ENCODE results near the gene ERICH6.

ERICH6 gene

GRCh38 chr3:150703756-150704344 lies at the start of gene ERICH6:
Gene ERICH6 (minus strand): TSS chr3:150703920. CDS start chr3:150703898, 22 bp downstream.
- DNase-seq (ENCODE audit: insufficient read length, low spot score) (peak; percentile 90), FAIRE-seq (peak; percentile 13)

- no peak for FAIRE-seq
Measured at GRCh38 chr3:150751781-150752263, 48.1 kb upstream of the ERICH6 start.

GRCh38 chr3:150749255-150749654 lies 45.5 kb upstream of the ERICH6 start:
- no peak for FAIRE-seq
- DNase-seq (ENCODE audit: insufficient read length, low spot score) = no peak

More at GRCh38 chr3:150751781-150752263, 48.1 kb upstream of the ERICH6 start:
- DNase-seq (ENCODE audit: insufficient read length, low spot score) = no peak

DNA sequence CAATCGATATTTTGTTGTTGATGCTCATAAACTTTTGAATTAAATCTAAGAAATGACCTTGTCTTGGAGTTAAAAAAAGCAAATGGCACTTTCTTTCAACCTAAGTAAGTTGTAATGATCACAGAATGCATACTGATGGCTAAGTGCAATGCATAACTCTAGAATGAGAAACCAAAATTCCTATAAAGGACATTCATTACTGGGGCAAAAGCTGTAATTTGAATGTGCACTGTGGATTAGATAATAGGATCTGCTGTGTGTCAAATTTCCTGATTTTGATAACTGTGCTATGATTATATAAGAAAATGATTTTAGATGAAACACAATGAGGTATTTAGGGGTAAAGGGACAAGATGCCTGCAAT lies 44.9 kb upstream of the ERICH6 start:
- no peak for DNase-seq (ENCODE audit: insufficient read length, low spot score)
- FAIRE-seq = no peak

- DNase-seq (ENCODE audit: insufficient read length, low spot score) = no peak
- no peak for FAIRE-seq
Measured at GRCh38 chr3:150747886-150748683, 44.4 kb upstream of the ERICH6 start.

DNA sequence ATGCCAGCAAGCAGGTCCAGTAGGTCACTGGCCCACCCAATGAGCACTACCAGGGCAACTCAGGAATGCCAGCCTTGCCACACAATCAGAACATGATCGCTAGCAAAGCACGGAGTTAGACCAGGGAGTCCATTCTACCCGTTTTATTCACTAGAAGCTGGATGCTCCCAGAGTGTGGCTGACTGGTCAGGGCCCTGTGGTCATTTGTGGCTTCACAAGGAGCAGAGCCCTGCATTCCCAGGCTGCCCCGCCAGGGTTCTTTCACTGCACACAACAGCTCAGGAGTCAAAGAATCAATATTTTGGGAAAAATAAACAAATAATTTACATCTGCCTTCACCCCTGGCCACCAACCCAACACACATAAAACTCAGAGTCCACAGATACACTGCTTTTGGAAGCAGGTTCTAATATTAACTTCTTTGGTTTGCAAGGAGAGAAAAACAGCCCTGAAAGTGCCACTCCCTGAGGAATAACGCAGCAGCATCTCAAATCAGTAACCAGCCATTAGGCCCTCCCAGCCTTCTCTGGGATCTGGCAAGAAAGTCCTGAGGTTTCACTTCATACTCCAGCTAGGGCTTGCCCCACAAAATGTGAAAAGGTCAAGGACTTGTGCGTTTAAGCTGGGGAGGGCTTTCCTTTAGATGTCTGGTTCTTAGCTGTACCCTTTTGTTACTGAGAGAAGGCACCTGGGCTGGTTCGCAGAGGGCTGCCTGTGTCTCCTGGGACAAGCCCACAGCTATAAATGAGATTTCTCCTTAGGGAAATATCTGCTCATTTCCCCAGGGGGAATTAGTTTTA lies 43.3 kb upstream of the ERICH6 start:
- DNase-seq (ENCODE audit: insufficient read length, low spot score) = no peak
- no peak for FAIRE-seq

DNA sequence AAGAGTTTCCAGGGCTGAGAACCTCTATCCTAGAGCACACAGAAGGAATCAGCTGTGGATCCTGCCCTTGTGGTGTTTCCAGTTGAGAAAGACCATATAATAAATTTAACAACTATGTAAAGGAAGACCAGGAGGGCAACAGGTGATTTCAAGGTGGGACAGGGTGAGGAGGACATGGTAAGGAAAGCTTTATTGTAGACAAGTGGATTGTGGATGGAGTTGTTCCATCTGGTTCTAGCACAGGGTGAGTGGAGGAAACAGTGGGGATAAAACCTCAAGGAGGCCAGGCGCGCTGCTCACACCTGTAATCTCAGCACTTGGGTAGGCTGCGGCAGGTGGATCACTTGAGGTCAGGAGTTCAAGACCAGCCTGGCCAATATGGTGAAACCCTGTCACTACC lies 42.1 kb upstream of the ERICH6 start:
- FAIRE-seq (no peak), DNase-seq (ENCODE audit: insufficient read length, low spot score) (no peak)

- DNase-seq (ENCODE audit: insufficient read length, low spot score) (no peak), FAIRE-seq (no peak)
Measured at GRCh38 chr3:150744919-150745211, 41.1 kb upstream of the ERICH6 start.

DNA sequence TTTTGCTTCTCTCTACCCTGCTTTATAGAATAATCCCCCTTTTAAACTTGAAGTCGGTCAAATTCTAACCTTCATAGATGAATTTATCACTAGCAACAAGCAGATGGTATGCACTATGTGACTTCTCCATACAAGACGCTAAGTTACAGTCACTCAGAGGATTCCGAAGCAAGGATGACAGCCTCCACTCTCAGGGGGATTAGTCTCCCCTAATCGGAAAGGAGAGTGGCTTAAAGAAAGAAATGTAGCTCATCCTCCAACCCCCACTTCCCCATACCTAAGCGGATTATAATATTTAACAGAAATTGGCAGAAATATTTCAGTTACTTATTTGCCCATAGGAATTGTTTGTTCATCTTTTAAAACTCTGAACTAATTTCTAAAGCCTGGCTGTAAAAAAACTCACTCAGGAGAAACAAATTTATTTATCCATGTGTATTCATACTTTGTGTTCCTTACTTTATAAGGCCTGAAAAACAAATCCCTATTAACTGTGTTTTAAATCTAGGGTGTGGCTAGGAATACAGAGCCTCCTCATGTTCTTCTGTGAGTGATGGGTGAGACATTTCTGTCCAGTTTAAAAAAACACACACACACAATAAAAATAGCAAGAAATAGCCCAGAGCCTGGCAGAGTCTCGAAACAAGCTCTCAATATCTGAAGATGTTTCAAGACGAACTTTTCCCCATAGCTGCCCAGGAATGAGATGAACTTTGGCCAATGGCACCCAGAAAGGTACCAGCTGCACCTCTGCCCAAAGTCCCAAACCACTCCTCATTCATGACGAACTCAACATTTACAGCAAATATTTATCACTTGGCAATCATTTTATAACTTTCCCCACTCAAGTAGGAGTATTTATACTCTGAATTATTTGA lies 40.6 kb upstream of the ERICH6 start:
- FAIRE-seq (no peak), DNase-seq (ENCODE audit: insufficient read length, low spot score) (no peak)

DNA sequence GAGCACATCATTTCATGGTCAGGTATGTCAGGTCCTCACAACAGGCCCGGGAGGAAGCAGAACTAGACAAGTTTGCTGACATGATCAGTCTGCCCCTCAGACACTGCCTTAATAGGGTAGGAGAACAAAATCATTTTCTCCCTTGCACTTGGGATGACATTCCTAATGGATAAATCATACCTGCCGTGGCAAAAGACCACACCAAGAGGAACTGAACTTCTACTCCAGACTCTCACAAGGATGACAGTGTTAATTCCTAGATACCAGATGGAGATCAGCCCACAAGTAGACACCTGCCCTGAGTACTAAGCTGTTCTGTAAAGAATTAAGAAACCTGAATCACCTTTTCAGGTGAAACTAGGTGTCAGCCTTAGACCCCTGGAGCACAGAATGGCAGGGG lies 39.8 kb upstream of the ERICH6 start:
- peak; percentile 4 for FAIRE-seq
- no peak for DNase-seq (ENCODE audit: insufficient read length, low spot score)

DNA sequence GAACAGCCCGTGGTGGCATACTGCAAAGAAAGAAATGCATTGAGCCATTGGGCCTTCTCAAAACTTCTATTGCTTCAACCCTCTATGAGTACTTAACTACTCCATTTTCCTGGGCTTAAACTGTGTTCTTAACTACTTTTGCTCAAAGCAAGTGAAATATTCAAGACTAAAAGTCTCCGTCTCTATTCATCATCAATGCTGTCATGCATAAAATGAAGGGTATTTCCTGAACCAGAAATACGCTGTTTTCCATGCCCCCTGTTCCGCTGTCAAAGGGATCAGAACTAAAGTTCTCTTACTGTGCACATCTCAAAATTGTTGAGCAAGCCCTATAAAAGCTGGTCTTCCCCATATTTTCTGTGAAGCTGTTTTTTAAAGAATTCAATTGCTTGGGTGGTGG lies 39.0 kb upstream of the ERICH6 start:
- no peak for DNase-seq (ENCODE audit: insufficient read length, low spot score)
- FAIRE-seq = no peak

DNA sequence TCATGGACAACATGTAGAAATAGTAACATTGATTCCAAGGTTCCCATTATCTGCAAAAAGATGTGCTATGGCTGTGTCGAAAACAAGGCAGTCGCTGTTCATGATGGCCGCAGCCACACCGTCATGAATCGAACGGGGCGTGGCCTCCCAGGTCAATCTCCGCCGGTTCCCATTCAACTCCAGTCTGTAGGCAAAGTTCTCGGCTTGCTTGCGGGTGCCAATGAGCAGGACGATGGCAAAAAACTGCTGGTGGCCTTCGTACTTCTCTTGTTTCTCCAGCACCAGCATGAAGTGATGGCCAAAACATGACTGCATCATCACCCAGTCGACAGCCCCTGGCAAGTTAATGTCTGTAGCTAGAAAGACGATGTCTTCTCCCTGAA lies 38.4 kb upstream of the ERICH6 start:
- FAIRE-seq (no peak), DNase-seq (ENCODE audit: insufficient read length, low spot score) (no peak)

- DNase-seq (ENCODE audit: insufficient read length, low spot score) = no peak
- no peak for FAIRE-seq
Measured at GRCh38 chr3:150741497-150742140, 37.9 kb upstream of the ERICH6 start.

GRCh38 chr3:150740733-150741496 lies 37.2 kb upstream of the ERICH6 start:
- DNase-seq (ENCODE audit: insufficient read length, low spot score) = no peak
- no peak for FAIRE-seq

GRCh38 chr3:150739877-150740645 lies 36.3 kb upstream of the ERICH6 start:
- FAIRE-seq = no peak
- DNase-seq (ENCODE audit: insufficient read length, low spot score) = no peak

DNA sequence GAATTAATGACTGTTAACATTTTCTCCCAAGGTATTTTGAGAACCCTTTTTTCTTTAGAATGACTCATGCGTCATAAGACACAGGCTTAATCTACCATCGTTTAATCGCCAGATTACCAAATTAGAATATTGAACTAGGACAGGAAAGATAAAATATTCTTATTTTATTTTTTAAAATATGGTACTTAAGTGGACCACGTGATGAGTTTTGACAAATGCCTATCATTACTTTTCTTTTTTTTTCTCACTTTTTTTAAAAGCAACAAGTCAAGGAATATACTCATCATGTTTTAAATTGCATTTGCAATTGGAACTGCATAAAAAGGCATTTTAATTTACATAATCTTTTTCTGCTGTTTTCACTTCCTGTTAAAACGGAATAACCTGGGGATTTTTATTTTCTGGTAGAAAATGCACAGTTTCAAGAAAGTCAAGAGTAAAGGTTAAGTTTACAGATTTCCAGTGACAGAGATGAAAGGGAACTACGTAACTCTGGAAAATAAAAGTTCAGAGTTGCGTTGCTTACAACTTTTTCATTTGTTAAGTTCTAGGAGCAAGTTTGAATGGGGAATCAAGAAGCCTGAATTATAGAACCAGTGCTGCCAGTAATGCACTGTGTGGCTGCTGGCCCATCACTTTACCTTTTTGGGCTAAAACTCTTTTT lies 35.6 kb upstream of the ERICH6 start:
- no peak for FAIRE-seq
- no peak for DNase-seq (ENCODE audit: insufficient read length, low spot score)

DNA sequence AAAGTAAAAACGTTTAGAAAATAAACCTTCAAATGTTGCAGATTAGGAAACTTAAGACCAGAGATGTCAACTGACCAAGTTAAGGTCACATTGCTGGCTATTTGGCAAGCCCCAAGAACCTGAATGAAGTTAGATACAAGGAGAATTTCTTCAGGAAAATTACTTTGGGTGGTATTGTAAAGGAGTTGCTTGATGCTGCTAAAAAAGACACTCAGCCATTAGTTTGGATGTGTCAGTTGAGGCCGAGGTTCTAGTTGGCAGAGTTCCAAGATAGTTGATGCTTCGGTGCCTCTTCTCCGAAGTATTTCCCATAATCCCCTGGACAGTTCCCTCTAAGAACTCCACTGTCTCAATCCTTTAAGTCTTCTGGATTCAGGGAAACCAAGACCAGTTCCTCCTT lies 35.0 kb upstream of the ERICH6 start:
- DNase-seq (ENCODE audit: insufficient read length, low spot score) = no peak
- FAIRE-seq = no peak
